Common myeloid progenitor, CD34-positive (primary cell): Measurements from ENCODE around the gene IFI27L2.

Source experiments
- CTCF ChIA-PET: fragments of 350-600 bp; sonication (Branson Sonifier 250); formaldehyde crosslinking; loops from one replicate; lab custom pipeline; 2021; ENCODE audit warnings: antibody characterized with exemption; lab: Charles Lee
- POLR2A ChIA-PET: fragments of 350-600 bp; sonication (Branson Sonifier 250); formaldehyde crosslinking; loops from one replicate; lab custom pipeline; 2021; ENCODE audit warnings: antibody characterized with exemption; lab: Charles Lee
- DNase-seq, 3 donors: peaks; one replicate each; pipeline versions ENCODE4 v3.0.0 to v3.0.0-alpha.2; 2013
- H3K27ac ChIP-seq, 2 experiments: 1 replicate in 1 of 2; 2 replicates in 1 of 2; pipeline ENCODE4 v1.7.0; 2013; ENCODE audit warnings: inconsistent platforms in 2 of 2, low read length in 2 of 2, mild to moderate bottlenecking in 2 of 2, low read depth in 1 of 2, moderate library complexity in 1 of 2; ENCODE audit not compliant: severe bottlenecking in 2 of 2, insufficient read depth in 1 of 2, poor library complexity in 1 of 2
- H3K27me3 ChIP-seq, 5 experiments: replicated peaks in 2 of 5; 1 replicate in 3 of 5; 2 replicates in 2 of 5; pipeline versions ENCODE4 v1.6.1 to v1.7.0; 2013; ENCODE audit warnings: low read length in 4 of 5, mild to moderate bottlenecking in 2 of 5, moderate library complexity in 2 of 5, inconsistent platforms in 1 of 5; ENCODE audit not compliant: insufficient read depth in 5 of 5, control insufficient read depth in 4 of 5
- H3K36me3 ChIP-seq, 4 experiments: 1 replicate in 2 of 4; 2 replicates in 2 of 4; pipeline versions ENCODE4 v1.6.1 to v1.7.0; 2013; ENCODE audit warnings: low read length in 3 of 4, control low read depth in 1 of 4, mild to moderate bottlenecking in 1 of 4; ENCODE audit not compliant: control insufficient read depth in 4 of 4, insufficient read depth in 4 of 4
- H3K4me1 ChIP-seq, 4 experiments: 1 replicate in 3 of 4; 2 replicates in 1 of 4; pipeline versions ENCODE4 v1.6.1 to v1.7.1; 2013; ENCODE audit warnings: low read length in 3 of 4, mild to moderate bottlenecking in 3 of 4, control low read depth in 1 of 4, inconsistent platforms in 1 of 4, moderate library complexity in 1 of 4; ENCODE audit not compliant: control insufficient read depth in 4 of 4, insufficient read depth in 4 of 4; ENCODE audit errors: control extremely low read depth in 1 of 4
- H3K4me3 ChIP-seq, 7 experiments: 1 replicate in 4 of 7; 2 replicates in 3 of 7; pipeline versions ENCODE4 v1.5.1 to v1.7.0; 2013; ENCODE audit warnings: mild to moderate bottlenecking in 7 of 7, low read length in 6 of 7, moderate library complexity in 6 of 7, inconsistent platforms in 2 of 7, low read depth in 2 of 7, control low read depth in 1 of 7; ENCODE audit not compliant: insufficient read depth in 4 of 7, control insufficient read depth in 1 of 7; ENCODE audit errors: extremely low read depth in 1 of 7
- H3K9me3 ChIP-seq, 5 experiments: 1 replicate in 4 of 5; 2 replicates in 1 of 5; pipeline versions ENCODE4 v1.6.1 to v1.7.1; 2013; ENCODE audit warnings: low read length in 4 of 5, mild to moderate bottlenecking in 2 of 5, inconsistent platforms in 1 of 5, low read depth in 1 of 5, moderate library complexity in 1 of 5; ENCODE audit not compliant: control insufficient read depth in 4 of 5, insufficient read depth in 2 of 5; ENCODE audit errors: control extremely low read depth in 1 of 5
- WGBS: methylation state at CpG from one replicate; pipeline ENCODE4 v1.1.5; 2013; ENCODE audit not compliant: insufficient coverage; 5-methylcytosine and 5-hydroxymethylcytosine counted together

The IFI27L2 gene

GRCh38 chr14:94173885-94174603 is 44.6 kb upstream of the IFI27L2 start, which contains the start of gene PPP4R4:
PPP4R4 (plus strand) TSS chr14:94174322; CDS start chr14:94174466, 144 bp downstream.
- WGBS = under 1% methylated on average over 31 of the region's 84 CpGs
- H3K4me1 ChIP-seq = peaks cover 0 to 20% (median 11%) of the 10 kb centered on the region in 4 experiments
- H3K36me3 ChIP-seq = no peaks in the 10 kb centered on the region
- no peaks in the 10 kb centered on the region for H3K9me3 ChIP-seq
- POLR2A ChIA-PET = no interaction called here
- peaks cover 20 to 51% (median 38%) of the 10 kb centered on the region in 5 experiments for H3K27me3 ChIP-seq
- no peak within 1 kb of the TSS for H3K27ac ChIP-seq
- CTCF ChIA-PET = interaction anchor here (1.1 to 2.2 kb wide), 5 partner anchors 32 to 138 kb away, joined by 3 to 11 read pairs (median 3); no protein-coding TSS in a partner anchor
- DNase-seq = peak; percentile 90 to 95 (median 94)
- peak within 1 kb of the TSS; percentile 43 to 80 (median 66) for H3K4me3 ChIP-seq

DNA sequence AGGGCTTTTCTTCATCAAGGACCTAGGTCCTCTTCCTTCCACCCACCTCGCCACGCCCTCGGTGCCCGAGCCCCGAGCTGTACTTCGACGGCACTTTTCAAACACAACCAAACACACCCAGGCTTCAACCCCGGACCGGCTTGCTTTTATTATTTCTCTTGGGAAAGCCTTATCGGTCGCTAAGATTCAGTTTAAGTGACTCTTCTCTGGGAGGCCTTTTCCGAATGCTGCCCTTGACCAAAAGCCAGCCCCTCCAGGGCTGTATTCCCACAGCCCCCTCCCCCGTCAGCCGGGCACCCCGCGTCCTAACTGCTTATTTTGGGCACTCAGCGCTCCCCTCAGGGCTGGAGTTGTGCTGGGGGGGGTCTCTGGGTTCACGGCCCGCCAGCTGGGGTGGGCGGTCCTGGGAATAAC is 44.1 kb upstream of the IFI27L2 start:
- ChIA-PET CTCF (interaction anchor here (1.1 to 2.2 kb wide), 3 partner anchors 32 to 137 kb away, joined by 3 to 6 read pairs (median 3); no protein-coding TSS in a partner anchor), POLR2A (no interaction called here)
- Histone ChIP-seq H3K4me1 (peaks cover 0 to 20% (median 11%) of the 10 kb centered on the region in 4 experiments), H3K36me3 (no peaks in the 10 kb centered on the region), H3K4me3 (peak overlapping the region; percentile 43 to 80 (median 66)), H3K27me3 (peaks cover 17 to 51% (median 35%) of the 10 kb centered on the region in 5 experiments), H3K9me3 (no peaks in the 10 kb centered on the region), H3K27ac (no peak overlapping the region)
- 0% methylated on average over 19 of the region's 20 CpGs for WGBS
- DNase-seq = peak in 2 of 3 donors; percentile 34 to 45

DNA sequence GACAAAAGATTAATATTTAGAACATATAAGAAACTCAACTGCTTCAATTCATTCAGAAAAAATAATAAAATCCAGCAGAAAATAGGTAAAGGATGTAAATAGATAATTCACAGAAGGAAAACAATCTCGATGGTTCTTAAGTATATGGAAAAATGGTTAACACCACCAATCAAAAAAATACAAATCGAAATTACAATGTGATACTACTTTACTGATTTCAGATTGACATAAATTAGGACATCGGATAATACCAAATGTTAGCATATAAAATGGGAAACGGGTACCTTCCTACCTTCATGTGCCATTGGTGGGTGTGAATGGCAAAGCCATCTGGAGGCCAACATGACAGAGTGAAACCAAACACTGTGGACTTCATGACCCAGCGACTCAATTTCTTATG is 43.1 kb upstream of the IFI27L2 start:
- no peaks in the 10 kb centered on the region for H3K9me3 ChIP-seq
- no peak for DNase-seq
- no peaks in the 10 kb centered on the region for H3K36me3 ChIP-seq
- H3K4me1 ChIP-seq = peaks cover 0 to 20% (median 11%) of the 10 kb centered on the region in 4 experiments
- ChIA-PET POLR2A (no interaction called here), CTCF (no interaction called here)
- H3K27me3 ChIP-seq = peaks cover 20 to 46% (median 33%) of the 10 kb centered on the region in 5 experiments
- 88% methylated on average over 2 of the region's 5 CpGs for WGBS
- no peak overlapping the region for H3K4me3 ChIP-seq
- H3K27ac ChIP-seq = no peak overlapping the region

GRCh38 chr14:94171208-94171607 is 41.8 kb upstream of the IFI27L2 start:
- POLR2A ChIA-PET = interaction anchor here (0.7 kb wide), 1 partner anchor 9 kb away, joined by 3 read pairs; no protein-coding TSS in a partner anchor
- CTCF ChIA-PET = interaction anchor here (1.5 kb wide), 2 partner anchors 11 to 196 kb away, joined by 3 read pairs; no protein-coding TSS in a partner anchor

GRCh38 chr14:94170136-94170535 is 40.7 kb upstream of the IFI27L2 start:
- no peak overlapping the region for H3K4me3 ChIP-seq
- CTCF ChIA-PET = interaction anchor here (0.7 to 3.1 kb wide), 6 partner anchors 9 to 38 kb away, joined by 3 to 12 read pairs (median 4); no protein-coding TSS in a partner anchor
- 100% methylated on average over 1 of the region's 6 CpGs for WGBS
- peaks cover 12 to 27% (median 15%) of the 10 kb centered on the region in 5 experiments for H3K27me3 ChIP-seq
- DNase-seq = peak in 1 of 3 donors; percentile 30
- H3K27ac ChIP-seq = no peak overlapping the region
- no peaks in the 10 kb centered on the region for H3K36me3 ChIP-seq
- POLR2A ChIA-PET = no interaction called here
- H3K4me1 ChIP-seq = peaks cover 0 to 15% (median 9%) of the 10 kb centered on the region in 4 experiments
- no peaks in the 10 kb centered on the region for H3K9me3 ChIP-seq

More at GRCh38 chr14:94171208-94171607, 41.8 kb upstream of the IFI27L2 start:
- H3K4me1 ChIP-seq = peaks cover 0 to 20% (median 11%) of the 10 kb centered on the region in 4 experiments
- H3K4me3 ChIP-seq = no peak overlapping the region
- no peaks in the 10 kb centered on the region for H3K36me3 ChIP-seq
- WGBS = 80% methylated on average over 1 of the region's 3 CpGs
- H3K27ac ChIP-seq = no peak overlapping the region
- H3K9me3 ChIP-seq = no peaks in the 10 kb centered on the region
- no peak for DNase-seq
- H3K27me3 ChIP-seq = peaks cover 18 to 38% (median 24%) of the 10 kb centered on the region in 5 experiments

DNA sequence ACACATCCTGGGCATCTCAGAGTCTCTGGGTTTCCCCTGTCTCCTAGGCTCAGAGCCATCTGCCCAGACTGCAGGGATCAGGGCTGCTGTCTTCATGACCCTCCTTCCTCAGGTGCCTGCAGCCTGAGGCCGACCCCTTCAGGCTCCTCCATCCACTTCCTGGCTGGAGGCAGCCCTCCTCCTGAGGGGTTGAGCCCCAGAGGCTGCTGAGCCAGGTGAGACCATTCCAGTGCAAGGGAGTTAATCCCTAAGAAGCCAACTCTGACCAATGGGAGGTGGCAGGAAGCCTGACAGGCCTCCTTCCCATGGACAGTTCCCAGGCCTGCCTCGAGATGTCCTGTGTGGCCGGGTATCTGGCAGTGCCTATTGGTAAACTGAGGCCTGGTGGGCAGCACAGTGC is 36.3 kb upstream of the IFI27L2 start:
- no peak overlapping the region for H3K4me3 ChIP-seq
- WGBS = 100% methylated on average over 3 of the region's 3 CpGs
- H3K4me1 ChIP-seq = peaks cover 8 to 42% (median 24%) of the 10 kb centered on the region in 4 experiments
- no peaks in the 10 kb centered on the region for H3K9me3 ChIP-seq
- H3K27me3 ChIP-seq = peaks cover 0 to 3% (median 2%) of the 10 kb centered on the region in 5 experiments
- H3K27ac ChIP-seq = no peak overlapping the region
- DNase-seq = no peak
- ChIA-PET CTCF (interaction anchor here (3.1 kb wide), 1 partner anchor 29 kb away, joined by 11 read pairs; no protein-coding TSS in a partner anchor), POLR2A (no interaction called here)
- no peaks in the 10 kb centered on the region for H3K36me3 ChIP-seq
